IMR-90 (cell line): ENCODE measurements around the gene NOP14. TPM values are rescaled to one million over a fixed set of nuclear protein-coding genes. Genes with fewer than 3 reads are reported as not detected.

Experiments used
- ATAC-seq: fragments of 200-7000 bp; cut with Tn5 transposase; 2 replicates; pipeline ENCODE4 v1.9.1; 2020; ENCODE audit warnings: low read depth, mild to moderate bottlenecking, moderate library complexity
- BruUV-seq: library from RNA; stranded (reverse); fragments of 400-500 nt; replicated peaks from 2 replicates; lab custom pipeline; 2021; lab: Mats Ljungman, UMichigan
- CTCF ChIA-PET: fragments of 300-600 bp; formaldehyde crosslinking; extraction: SDS; loops from one replicate; lab custom pipeline; 2021; ENCODE audit warnings: antibody characterized with exemption; lab: Yijun Ruan, JAX
- POLR2A ChIA-PET: fragments of 300-600 bp; sonication (Branson Sonifier 250); formaldehyde crosslinking; loops from one replicate; lab custom pipeline; 2022; ENCODE audit warnings: antibody characterized with exemption; ENCODE audit not compliant: unreplicated experiment; lab: Charles Lee
- DNase-seq: peaks from one replicate; pipeline ENCODE4 v3.0.0; 2013
- H2AFZ ChIP-seq: replicated peaks from 2 replicates; pipeline ENCODE3; 2013; ENCODE audit warnings: low read length, mild to moderate bottlenecking; ENCODE audit not compliant: poor library complexity
- H2AK5ac ChIP-seq: 2 replicates; pipeline ENCODE4 v1.6.1; 2013; ENCODE audit warnings: low read depth, low read length, inconsistent platforms
- H2AK9ac ChIP-seq: replicated peaks from 2 replicates; pipeline ENCODE3; 2013; ENCODE audit warnings: mild to moderate bottlenecking, low read depth, low read length, moderate library complexity; ENCODE audit not compliant: poor library complexity
- H2BK120ac ChIP-seq: 2 replicates; pipeline ENCODE4 v1.6.1; 2013; ENCODE audit warnings: low read depth, low read length, inconsistent platforms
- H2BK15ac ChIP-seq: 3 replicates; pipeline ENCODE4 v1.6.1; 2013; ENCODE audit warnings: low read depth, low read length, inconsistent platforms
- H2BK20ac ChIP-seq: 2 replicates; pipeline ENCODE4 v1.6.1; 2013; ENCODE audit warnings: low read depth, mild to moderate bottlenecking, inconsistent platforms, low read length, moderate library complexity
- H2BK5ac ChIP-seq: 2 replicates; pipeline ENCODE4 v1.6.1; 2013; ENCODE audit warnings: mild to moderate bottlenecking, low read depth, low read length, inconsistent platforms; ENCODE audit not compliant: poor library complexity, severe bottlenecking
- H3K14ac ChIP-seq: replicated peaks from 2 replicates; pipeline ENCODE4 v1.6.1; 2013; ENCODE audit warnings: low read depth, low read length, inconsistent platforms
- H3K18ac ChIP-seq: 2 replicates; pipeline ENCODE4 v1.6.1; 2013; ENCODE audit warnings: low read depth, low read length, control low read depth
- H3K23ac ChIP-seq: 2 replicates; pipeline ENCODE4 v1.6.1; 2013; ENCODE audit warnings: low read depth, low read length, inconsistent platforms
- H3K27ac ChIP-seq: 2 replicates; pipeline ENCODE4 v1.5.1; 2013; ENCODE audit warnings: mild to moderate bottlenecking, control low read depth, low read length; ENCODE audit not compliant: insufficient read depth
- H3K27me3 ChIP-seq: 2 replicates; pipeline ENCODE4 v1.6.1; 2013; ENCODE audit warnings: low read length; ENCODE audit not compliant: control insufficient read depth, insufficient read depth
- H3K36me3 ChIP-seq: 2 replicates; pipeline ENCODE4 v1.6.1; 2013; ENCODE audit warnings: low read length, mixed read lengths; ENCODE audit not compliant: control insufficient read depth, insufficient read depth
- H3K4ac ChIP-seq: 2 replicates; pipeline ENCODE4 v1.6.1; 2013; ENCODE audit warnings: low read depth, low read length, inconsistent platforms
- H3K4me1 ChIP-seq: 2 replicates; pipeline ENCODE4 v1.6.1; 2013; ENCODE audit warnings: low read length, mixed read lengths; ENCODE audit not compliant: control insufficient read depth, insufficient read depth
- H3K4me2 ChIP-seq: 2 replicates; pipeline ENCODE4 v1.6.1; 2013; ENCODE audit warnings: low read depth, mild to moderate bottlenecking, control low read depth, low read length, moderate library complexity
- H3K4me3 ChIP-seq: 2 replicates; pipeline ENCODE4 v1.5.1; 2013; ENCODE audit warnings: low read depth, mild to moderate bottlenecking, control low read depth, low read length, moderate library complexity; ENCODE audit not compliant: insufficient read depth
- H3K56ac ChIP-seq: 2 replicates; pipeline ENCODE4 v1.6.1; 2013; ENCODE audit warnings: low read length, inconsistent platforms; ENCODE audit not compliant: insufficient read depth; ENCODE audit errors: extremely low read depth
- H3K79me1 ChIP-seq, 2 experiments: 2 replicates each; pipeline ENCODE4 v1.6.1; 2013; ENCODE audit warnings: low read length in 2 of 2, inconsistent platforms in 1 of 2, low read depth in 1 of 2
- H3K9ac ChIP-seq: 2 replicates; pipeline ENCODE4 v1.6.1; 2013; ENCODE audit warnings: low read depth, low read length, control low read depth
- H3K9me1 ChIP-seq: 2 replicates; pipeline ENCODE4 v1.6.1; 2013; ENCODE audit warnings: low read length, inconsistent platforms; ENCODE audit not compliant: insufficient read depth
- H3K9me3 ChIP-seq: 2 replicates; pipeline ENCODE4 v1.6.1; 2013; ENCODE audit warnings: low read length; ENCODE audit not compliant: control insufficient read depth, insufficient read depth
- H4K20me1 ChIP-seq: 2 replicates; pipeline ENCODE4 v1.6.1; 2013; ENCODE audit warnings: low read length, inconsistent platforms; ENCODE audit not compliant: insufficient read depth
- H4K5ac ChIP-seq: 2 replicates; pipeline ENCODE4 v1.6.1; 2013; ENCODE audit warnings: mild to moderate bottlenecking, low read depth, low read length, control low read depth
- H4K8ac ChIP-seq, 2 experiments: 2 replicates each; pipeline ENCODE4 v1.6.1; 2013; ENCODE audit warnings: low read depth in 2 of 2, low read length in 2 of 2, control low read depth in 1 of 2, inconsistent platforms in 1 of 2
- H4K91ac ChIP-seq: 2 replicates; pipeline ENCODE4 v1.6.1; 2013; ENCODE audit warnings: low read depth, low read length, inconsistent platforms; ENCODE audit not compliant: insufficient read depth
- BHLHE40 ChIP-seq: fragments of 150-350 bp; IDR thresholded peaks from 2 replicates; pipeline ENCODE4 v1.6.1; 2016; ENCODE audit warnings: mild to moderate bottlenecking, low read depth, low read length
- CEBPB ChIP-seq: IDR thresholded peaks from 2 replicates; pipeline ENCODE4 v1.6.1; 2012; ENCODE audit warnings: low read depth, low read length, improper control_type of control experiment
- CHD1 ChIP-seq: IDR thresholded peaks from 2 replicates; pipeline ENCODE4 v1.6.1; 2012; ENCODE audit warnings: low read depth, low read length, improper control_type of control experiment
- ELK1 ChIP-seq: fragments of 150-350 bp; IDR thresholded peaks from 2 replicates; pipeline ENCODE4 v1.6.1; 2016; ENCODE audit warnings: low read depth, mild to moderate bottlenecking, low read length, moderate library complexity, borderline replicate concordance
- FOS ChIP-seq: fragments of 150-350 bp; IDR thresholded peaks from 2 replicates; pipeline ENCODE4 v1.6.1; 2016; ENCODE audit warnings: low read depth, low read length
- MAFK ChIP-seq: IDR thresholded peaks from 2 replicates; pipeline ENCODE4 v1.6.1; 2012; ENCODE audit warnings: low read depth, low read length, improper control_type of control experiment
- MAZ ChIP-seq: IDR thresholded peaks from 2 replicates; pipeline ENCODE4 v1.6.1; 2012; ENCODE audit warnings: low read depth, mild to moderate bottlenecking, low read length, improper control_type of control experiment, moderate library complexity, borderline replicate concordance
- MXI1 ChIP-seq: IDR thresholded peaks from 2 replicates; pipeline ENCODE4 v1.6.1; 2012; ENCODE audit warnings: low read depth, mild to moderate bottlenecking, low read length, moderate library complexity, borderline replicate concordance
- POLR2A ChIP-seq: IDR thresholded peaks from 2 replicates; pipeline ENCODE4 v1.6.1; 2012; ENCODE audit warnings: mild to moderate bottlenecking, low read depth, low read length
- RAD21 ChIP-seq: IDR thresholded peaks from 2 replicates; pipeline ENCODE4 v1.6.1; 2012; ENCODE audit warnings: low read length, improper control_type of control experiment
- RCOR1 ChIP-seq: IDR thresholded peaks from 2 replicates; pipeline ENCODE4 v1.6.1; 2012; ENCODE audit warnings: mild to moderate bottlenecking, low read length, improper control_type of control experiment; ENCODE audit not compliant: insufficient replicate concordance
- RFX5 ChIP-seq: IDR thresholded peaks from 2 replicates; pipeline ENCODE4 v1.8.0; 2012; ENCODE audit warnings: low read depth, mild to moderate bottlenecking, low read length, moderate library complexity
- SMC3 ChIP-seq: fragments of 150-350 bp; IDR thresholded peaks from 2 replicates; pipeline ENCODE4 v1.6.1; 2016; ENCODE audit warnings: low read depth, mild to moderate bottlenecking, antibody characterized with exemption, low read length, moderate library complexity
- WGBS, 2 experiments: methylation state at CpG; one replicate each; pipeline versions ENCODE4 v1.1.5 to v1.1.7; 2013; ENCODE audit warnings: missing lambda C conversion rate in 2 of 2; ENCODE audit not compliant: insufficient read length in 1 of 2; ENCODE audit errors: extremely low coverage in 2 of 2; 5-methylcytosine and 5-hydroxymethylcytosine counted together
- dilution Hi-C: fragments of 300-500 bp; cut with HindIII; formaldehyde crosslinking; loops from one replicate; pipeline ENCODE4 v1.14.3; 2018; ENCODE audit warnings: low sequenced_read_pairs; ENCODE audit not compliant: unreplicated experiment
- in situ Hi-C: fragments of 300-500 bp; cut with MboI; formaldehyde crosslinking; loops from 3 replicates; pipeline ENCODE4 v1.14.3; 2019; ENCODE audit warnings: low sequenced_read_pairs, inconsistent platforms, mixed read lengths
- intact Hi-C: fragments of 100-400 bp; cut with micrococcal nuclease; formaldehyde crosslinking; loops from 2 replicates; pipeline ENCODE4 v1.10.0; 2022
- polyA plus RNA-seq, 3 experiments: library from polyadenylated mRNA; depleted of rRNA; stranded (reverse); fragments of >200 nt; gene quantifications; 2 replicates each; pipeline ENCODE4 v1.2.3, GENCODE V29; 2012; ENCODE audit warnings: low replicate concordance in 1 of 3
- total RNA-seq: library from RNA; depleted of rRNA; stranded (reverse); fragments of >200 nt; gene quantifications from 2 replicates; pipeline ENCODE4 v1.2.3, GENCODE V29; 2012
- TF ChIP-seq, protein P1 (sequence below): conservative IDR thresholded peaks from 2 replicates; pipeline ENCODE4 v1.5.1; 2012; ENCODE audit warnings: mild to moderate bottlenecking, low read depth, low read length, improper control_type of control experiment

NOP14 gene
- total and polyA plus RNA-seq, 2 of the 4 experiments (the other 2 are of a cell fraction), result 10.9 to 12.6 TPM

DNA sequence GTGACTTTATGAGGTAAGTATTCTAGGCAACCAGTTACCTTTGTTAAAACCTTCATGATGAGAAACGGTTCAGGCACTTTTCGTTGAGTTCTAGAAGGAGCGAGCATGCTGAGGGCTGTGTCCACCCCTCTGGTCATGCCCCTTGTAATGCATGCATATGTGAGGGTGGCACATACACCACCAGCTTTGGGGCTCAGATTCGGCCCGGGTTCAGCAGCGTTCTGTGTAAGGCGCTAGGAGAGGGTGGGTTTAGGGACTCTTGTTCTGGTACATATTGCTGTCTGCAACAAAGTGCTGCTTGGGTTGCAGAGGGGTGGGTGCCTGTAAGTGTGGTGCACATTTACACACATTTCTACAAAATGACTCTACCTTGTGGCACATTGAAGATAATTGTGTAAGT is 54.5 kb downstream of the NOP14 start:
- Histone ChIP-seq H3K36me3 (peaks cover 78% of the 10 kb centered on the region), H4K20me1 (peaks cover 6% of the 10 kb centered on the region; the same call in 1 of the 2 replicates), H2BK5ac (no peak overlapping the region), H3K56ac (no peak overlapping the region), H2AK9ac (no peak overlapping the region), H3K9me1 (peaks cover 18% of the 10 kb centered on the region), H3K9ac (no peak overlapping the region), H3K79me1 (peaks cover 31 to 75% of the 10 kb centered on the region in 2 experiments), H3K4me1 (no peaks in the 10 kb centered on the region), H3K27ac (no peak overlapping the region), H3K18ac (no peak overlapping the region), H2BK15ac (no peak overlapping the region), H3K4ac (no peak overlapping the region), H4K8ac (no peak overlapping the region), H4K5ac (no peak overlapping the region), H2BK20ac (no peak overlapping the region), H4K91ac (no peak overlapping the region), H2BK120ac (no peak overlapping the region), H3K4me3 (no peak overlapping the region), H3K4me2 (no peak overlapping the region), H3K27me3 (no peaks in the 10 kb centered on the region), H3K9me3 (no peaks in the 10 kb centered on the region), H2AFZ (no peak overlapping the region), H3K14ac (no peak overlapping the region), H3K23ac (no peak overlapping the region), H2AK5ac (no peak overlapping the region)
- intact Hi-C loops, result no loop called here
- ATAC-seq (no peak), DNase-seq (no peak)
- TF ChIP-seq BHLHE40 (no peak), CHD1 (no peak), MAFK (no peak), FOS (no peak), CEBPB (no peak), MXI1 (no peak), RCOR1 (no peak), POLR2A (no peak), SMC3 (no peak), ELK1 (no peak), RFX5 (no peak), RAD21 (no peak), MAZ (no peak)
- TF ChIP-seq, protein P1, sequence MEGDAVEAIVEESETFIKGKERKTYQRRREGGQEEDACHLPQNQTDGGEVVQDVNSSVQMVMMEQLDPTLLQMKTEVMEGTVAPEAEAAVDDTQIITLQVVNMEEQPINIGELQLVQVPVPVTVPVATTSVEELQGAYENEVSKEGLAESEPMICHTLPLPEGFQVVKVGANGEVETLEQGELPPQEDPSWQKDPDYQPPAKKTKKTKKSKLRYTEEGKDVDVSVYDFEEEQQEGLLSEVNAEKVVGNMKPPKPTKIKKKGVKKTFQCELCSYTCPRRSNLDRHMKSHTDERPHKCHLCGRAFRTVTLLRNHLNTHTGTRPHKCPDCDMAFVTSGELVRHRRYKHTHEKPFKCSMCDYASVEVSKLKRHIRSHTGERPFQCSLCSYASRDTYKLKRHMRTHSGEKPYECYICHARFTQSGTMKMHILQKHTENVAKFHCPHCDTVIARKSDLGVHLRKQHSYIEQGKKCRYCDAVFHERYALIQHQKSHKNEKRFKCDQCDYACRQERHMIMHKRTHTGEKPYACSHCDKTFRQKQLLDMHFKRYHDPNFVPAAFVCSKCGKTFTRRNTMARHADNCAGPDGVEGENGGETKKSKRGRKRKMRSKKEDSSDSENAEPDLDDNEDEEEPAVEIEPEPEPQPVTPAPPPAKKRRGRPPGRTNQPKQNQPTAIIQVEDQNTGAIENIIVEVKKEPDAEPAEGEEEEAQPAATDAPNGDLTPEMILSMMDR, result no peak
- WGBS, 2 experiments, result 100% methylated on average over 2 of the region's 7 CpGs; no CpG with 5 or more reads in 1 of the 2 experiments
- in situ Hi-C loops, result no loop called here
- ChIA-PET CTCF (no interaction called here), POLR2A (no interaction called here)
- BruUV-seq, result no TSS peak
- dilution Hi-C loops, result no loop called here
